Measurements from ENCODE around the gene SEC22A.

- TF ChIP-seq CTCF (IDR thresholded peaks at IDR 0.05) (no peak), POLR2A (IDR thresholded peaks at IDR 0.05) (no peak)
Measured at GRCh38 chr3:123295901-123296250, 94.1 kb downstream of the SEC22A start.

All from adrenal gland (tissue), 5 donors.